ENCODE results near the gene SMARCC2.
A peak's percentile ranks its signal among the peaks of the same experiment; 100 is the strongest.

SMARCC2 gene

DNA sequence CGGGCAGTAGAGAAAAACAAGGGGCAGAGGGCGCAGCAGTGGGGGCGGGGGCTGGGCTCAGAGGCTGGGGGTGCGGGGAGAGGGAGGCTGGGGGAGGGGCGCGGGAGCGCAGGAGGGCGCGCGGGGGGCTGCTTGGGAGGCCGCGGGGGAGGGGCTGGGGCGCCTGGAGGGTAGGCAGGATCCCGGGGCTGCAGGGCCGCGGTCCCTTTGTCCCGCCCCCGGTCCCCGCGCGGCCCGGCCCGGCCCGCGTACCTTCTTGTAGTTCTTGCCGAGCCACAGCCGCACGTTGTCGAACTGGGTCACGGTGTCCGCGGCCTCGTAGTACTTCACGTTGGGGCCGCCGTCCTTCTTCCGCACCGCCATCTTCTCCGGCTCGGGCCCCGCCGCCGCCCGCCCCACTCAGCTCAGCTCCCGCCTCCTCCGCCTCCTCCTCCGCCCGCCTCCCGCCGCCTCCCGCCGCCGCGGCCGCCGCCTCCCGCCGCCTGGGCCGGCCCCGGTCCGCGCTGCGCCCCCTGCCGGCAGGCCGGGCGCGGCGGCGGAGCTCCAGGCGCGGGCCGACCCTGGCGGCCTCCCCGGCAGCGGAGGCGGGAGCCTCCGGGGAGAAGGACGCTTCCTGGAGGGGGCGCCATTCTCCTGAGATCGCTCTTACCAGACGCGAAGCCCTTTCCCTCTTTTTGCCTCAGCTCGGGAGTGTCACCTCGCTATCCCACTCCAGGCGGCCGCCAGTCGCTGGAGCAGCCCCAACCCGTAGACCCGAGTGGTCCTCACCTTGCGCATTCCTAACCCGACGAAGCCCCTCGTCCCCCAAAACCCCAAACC lies at the start of gene SMARCC2:
SMARCC2 (minus strand) TSS at position 385 of the 819 bp plus-strand sequence; CDS start at position 363, 22 bp downstream.
- peak in 13 of 14 donors; percentile 38 to 86 (median 73) for DNase-seq

GRCh38 chr12:56237552-56237951 lies 48.3 kb upstream of the SMARCC2 start:
- no peak for DNase-seq

- no peak for DNase-seq
Observed at GRCh38 chr12:56236985-56237384, 47.7 kb upstream of the SMARCC2 start.

DNA sequence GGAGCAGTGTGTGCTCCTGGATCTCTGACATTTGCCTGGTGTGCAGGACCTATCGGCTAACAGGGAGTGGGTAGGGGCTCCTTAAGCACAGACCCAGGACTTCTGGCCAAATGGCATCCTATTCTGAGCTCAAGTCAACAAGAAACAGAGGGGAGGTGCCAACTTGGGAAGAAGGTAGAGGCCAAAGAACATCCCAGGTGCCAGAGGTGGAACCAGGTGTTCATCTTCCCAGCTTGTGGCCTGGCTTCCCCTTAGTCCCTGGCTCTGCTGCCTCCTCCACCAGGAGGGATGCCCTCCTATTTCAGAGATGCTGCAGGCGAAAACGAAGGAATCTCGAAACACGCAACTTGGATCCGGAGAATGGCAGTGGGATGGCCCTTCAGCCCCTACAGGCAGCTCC lies 46.8 kb upstream of the SMARCC2 start:
- DNase-seq = no peak

GRCh38 chr12:56234746-56235436 lies 45.6 kb upstream of the SMARCC2 start:
- no peak for DNase-seq

- DNase-seq = no peak
Observed at GRCh38 chr12:56231184-56231582, 41.9 kb upstream of the SMARCC2 start.

- no peak for DNase-seq
Observed at GRCh38 chr12:56230432-56231183, 41.3 kb upstream of the SMARCC2 start.

- no peak for DNase-seq
Observed at GRCh38 chr12:56229916-56230431, 40.7 kb upstream of the SMARCC2 start, which contains the start of gene SLC39A5. TSS of gene SLC39A5 (plus strand) at chr12:56230051. CDS start at chr12:56231275, 1,224 bp downstream.

DNA sequence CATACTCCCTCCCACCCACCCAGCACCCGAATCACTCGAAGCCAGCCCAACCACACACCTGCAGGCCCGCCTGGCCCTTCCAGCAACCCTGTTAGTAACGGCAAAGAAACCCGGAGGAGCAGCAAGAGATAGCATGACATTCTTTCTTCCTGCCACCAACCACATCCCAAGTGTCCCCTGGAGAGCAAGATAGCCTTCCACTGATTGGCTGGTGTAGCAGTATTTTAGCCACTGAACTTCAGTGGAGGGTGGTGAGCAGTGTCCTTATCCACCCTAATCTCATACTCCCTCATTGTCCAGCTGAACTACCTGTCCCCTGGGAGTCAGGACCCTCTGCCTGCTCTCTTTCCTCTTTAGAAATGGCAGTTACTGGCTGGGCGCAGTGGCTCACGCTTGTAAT lies 39.8 kb upstream of the SMARCC2 start:
- no peak for DNase-seq

- DNase-seq = no peak
Observed at GRCh38 chr12:56224954-56225353, 35.7 kb upstream of the SMARCC2 start.

GRCh38 chr12:56224102-56224701 lies 34.9 kb upstream of the SMARCC2 start, which contains the start of gene NABP2:
TSS of gene NABP2 (plus strand) at chr12:56224342. CDS start at chr12:56224857, 515 bp downstream.
- peak; percentile 73 to 98 (median 95) for DNase-seq

DNA sequence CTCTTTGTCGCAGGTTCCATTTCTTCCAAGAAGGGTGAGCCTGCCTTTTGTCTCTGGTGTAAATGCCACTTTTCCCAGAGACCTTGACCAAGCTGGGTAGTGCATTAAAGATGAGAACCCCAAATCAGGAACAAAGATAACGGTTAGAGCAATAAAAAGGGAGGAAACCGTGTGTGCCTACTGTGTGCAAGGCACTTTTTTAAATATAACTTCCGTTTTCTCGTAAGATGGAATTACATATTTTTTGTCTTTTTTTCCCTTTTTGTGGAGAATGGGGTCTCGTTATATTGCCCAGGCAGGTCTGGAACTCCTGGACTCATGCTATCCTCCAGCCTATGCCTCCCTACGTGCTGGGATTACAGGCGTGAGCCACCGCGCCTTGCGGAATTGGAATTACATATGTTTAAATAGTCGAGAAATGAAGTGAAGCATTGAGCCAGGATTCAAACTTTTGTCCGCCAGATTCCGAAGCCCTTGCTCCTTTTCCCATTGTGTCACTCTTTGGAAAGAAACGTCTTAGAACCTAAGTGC lies 34.4 kb upstream of the SMARCC2 start:
- no peak for DNase-seq

GRCh38 chr12:56222531-56222895 lies 33.2 kb upstream of the SMARCC2 start:
- no peak for DNase-seq

GRCh38 chr12:56221757-56222530 lies 32.7 kb upstream of the SMARCC2 start, which contains the start of gene RNF41:
TSS of gene RNF41 (minus strand) at chr12:56221922. CDS start at chr12:56214047, 7,875 bp downstream.
- peak; percentile 73 to 98 (median 93) for DNase-seq

DNA sequence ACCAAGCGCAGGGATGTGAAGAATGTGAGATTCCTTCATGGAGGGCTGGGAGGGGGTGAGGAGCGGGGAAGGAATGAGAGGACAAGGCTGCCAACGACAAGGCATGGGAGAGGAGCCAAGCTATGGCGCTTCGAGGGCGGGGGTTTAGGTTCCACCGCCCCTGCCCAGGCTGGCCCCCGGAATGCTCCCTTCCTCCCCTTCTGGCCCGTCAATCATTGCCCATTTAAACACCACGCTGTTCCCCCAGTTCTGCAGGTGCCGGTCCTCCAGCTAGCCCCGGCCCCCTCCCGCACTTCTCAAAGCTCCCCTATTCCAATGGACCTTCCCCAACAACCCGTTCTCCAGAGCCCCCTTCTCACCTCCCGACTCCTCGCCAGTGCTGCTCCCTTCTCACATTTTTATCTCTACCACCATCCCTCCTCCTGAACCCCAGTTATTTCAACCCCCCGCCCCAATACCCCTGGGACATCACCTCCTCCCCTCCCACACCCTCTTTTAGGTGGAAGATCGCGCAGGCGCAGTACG lies 32.0 kb upstream of the SMARCC2 start:
- peak in 9 of 14 donors; percentile 37 to 70 (median 56) for DNase-seq

DNA sequence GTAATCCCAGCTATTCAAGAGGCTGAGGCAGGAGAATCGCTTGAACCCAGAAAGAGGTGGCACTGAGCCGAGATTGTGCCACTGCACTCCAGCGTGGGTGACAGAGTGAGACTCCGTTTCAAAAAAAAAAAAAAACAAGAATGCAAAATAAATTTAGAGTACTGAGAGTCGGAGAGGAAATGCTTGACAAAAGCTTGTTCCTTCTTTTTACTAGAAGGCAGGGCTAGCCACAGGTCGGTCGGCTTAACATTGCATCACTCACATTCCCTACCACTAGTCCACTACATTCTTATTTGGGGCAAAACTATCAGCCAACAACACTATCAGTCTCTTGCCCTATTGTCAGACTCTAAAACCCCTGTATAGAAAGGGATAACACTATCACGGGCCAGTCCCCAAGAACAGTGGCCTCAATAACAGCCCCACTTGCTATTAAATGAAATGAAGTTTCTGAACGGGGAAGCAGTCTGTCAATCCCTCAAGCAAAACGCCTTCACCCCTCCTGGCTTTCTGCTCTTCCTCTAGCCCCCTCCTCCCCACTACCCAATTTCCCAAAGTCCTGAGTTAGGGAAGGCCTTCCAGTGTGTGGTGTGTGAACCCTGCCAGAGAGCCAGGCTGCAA lies 31.4 kb upstream of the SMARCC2 start:
- DNase-seq = no peak

- no peak for DNase-seq
Observed at GRCh38 chr12:56219840-56220239, 30.6 kb upstream of the SMARCC2 start.

GRCh38 chr12:56216461-56216860 lies 27.2 kb upstream of the SMARCC2 start:
- peak in 2 of 14 donors; percentile 1 to 79 for DNase-seq

GRCh38 chr12:56213878-56214277 lies 24.6 kb upstream of the SMARCC2 start:
- DNase-seq = no peak

- DNase-seq = no peak
Observed at GRCh38 chr12:56212361-56212760, 23.1 kb upstream of the SMARCC2 start.
